HG03025 (cell line): ENCODE data around the gene SDHAF4.
"Not testable (repeated sequence)": the region's sequence is repeated elsewhere in the genome, so short reads cannot be mapped to it uniquely, and the experiment has no call there.

Experiments
- ATAC-seq: cut with Tn5 transposase; IDR thresholded peaks from one replicate; pipeline ENCODE4 v1.9.1; 2021; ENCODE audit warnings: mild to moderate bottlenecking, moderate library complexity; ENCODE audit not compliant: unreplicated experiment, low FRiP score

The SDHAF4 gene

DNA sequence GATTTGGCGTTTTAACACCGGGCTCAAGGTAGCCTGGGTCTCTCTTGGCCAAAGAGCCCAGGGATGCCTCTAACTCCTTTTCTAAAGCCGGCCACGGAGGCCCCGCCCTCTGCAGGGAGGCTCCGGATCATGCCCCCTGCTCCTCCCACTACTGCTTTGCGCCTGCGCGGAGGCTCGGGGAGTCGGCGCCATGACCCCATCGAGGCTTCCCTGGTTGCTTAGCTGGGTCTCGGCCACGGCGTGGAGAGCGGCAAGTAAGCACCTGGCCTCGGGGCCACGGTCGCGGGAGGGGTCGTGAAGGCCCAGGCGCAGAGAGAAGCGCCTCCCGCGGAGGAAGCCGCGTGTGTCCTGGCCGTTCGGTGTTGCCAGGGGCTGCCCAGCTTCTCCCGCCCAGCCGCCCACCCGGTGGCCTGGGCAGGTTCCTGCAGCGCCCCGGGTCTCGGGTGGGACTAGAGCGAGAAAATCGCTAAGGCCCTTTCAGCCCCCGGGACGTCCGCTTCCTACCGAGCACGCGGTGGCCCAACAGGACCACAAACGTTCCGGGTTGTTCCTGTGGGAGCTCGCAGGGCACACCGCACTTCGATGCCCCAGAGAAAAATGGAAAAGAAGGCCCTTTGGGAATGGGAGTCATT is at the start of gene SDHAF4:
TSS of gene SDHAF4 (plus strand) at position 180 of the 632 bp plus-strand sequence. CDS start at position 191, 11 bp downstream.
- ATAC-seq: peak; percentile 99

- ATAC-seq: no peak
Measured at GRCh38 chr6:70518723-70519122, 48.0 kb upstream of the SDHAF4 start.

GRCh38 chr6:70520575-70520974 is 46.2 kb upstream of the SDHAF4 start:
- ATAC-seq: no peak

DNA sequence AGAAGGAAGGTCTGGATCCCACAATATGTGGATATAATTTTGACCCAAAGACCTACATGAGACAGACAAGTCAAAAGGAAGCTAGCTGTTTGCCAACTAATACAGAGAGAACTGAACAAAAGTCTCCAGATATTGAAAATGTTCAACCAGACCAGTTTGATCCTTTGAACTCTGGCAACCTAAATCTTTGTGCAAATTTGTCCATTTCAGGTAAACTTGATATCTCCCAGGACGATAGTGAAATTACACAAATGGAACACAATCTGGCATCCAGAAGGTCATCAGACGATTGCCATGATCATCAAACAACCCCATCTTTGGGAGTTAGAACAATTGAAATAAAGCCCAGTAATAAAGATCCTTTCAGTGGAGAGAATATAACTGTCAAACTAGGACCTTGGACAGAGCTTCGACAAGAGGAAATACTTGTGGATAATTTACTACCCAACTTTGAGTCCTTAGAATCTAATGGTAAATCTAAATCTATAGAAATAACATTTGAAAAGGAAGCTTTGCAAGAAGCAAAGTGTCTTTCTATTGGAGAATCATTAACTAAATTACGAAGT is 41.9 kb upstream of the SDHAF4 start:
- no peak for ATAC-seq

- ATAC-seq: no peak
Measured at GRCh38 chr6:70527071-70527737, 39.5 kb upstream of the SDHAF4 start.

DNA sequence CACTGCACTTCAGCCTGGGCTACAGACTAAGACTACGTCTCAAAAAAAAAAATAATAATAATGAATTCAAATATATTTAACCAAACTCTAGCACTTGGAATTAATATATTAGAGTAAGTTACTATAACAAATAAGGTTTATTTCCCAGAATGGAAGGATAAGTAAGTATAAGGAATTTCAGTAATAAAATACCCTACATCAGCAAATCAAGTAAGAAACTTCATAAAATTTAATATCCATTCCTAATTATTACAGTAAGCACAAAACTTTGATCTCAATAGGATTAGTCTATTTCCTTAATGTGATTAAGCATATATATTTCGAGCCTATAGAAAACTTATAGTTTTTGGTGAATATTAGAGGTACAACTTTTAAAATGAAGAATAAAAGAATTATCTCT is 36.7 kb upstream of the SDHAF4 start:
- ATAC-seq: no peak

- ATAC-seq: no peak
Measured at GRCh38 chr6:70531133-70531532, 35.6 kb upstream of the SDHAF4 start.

DNA sequence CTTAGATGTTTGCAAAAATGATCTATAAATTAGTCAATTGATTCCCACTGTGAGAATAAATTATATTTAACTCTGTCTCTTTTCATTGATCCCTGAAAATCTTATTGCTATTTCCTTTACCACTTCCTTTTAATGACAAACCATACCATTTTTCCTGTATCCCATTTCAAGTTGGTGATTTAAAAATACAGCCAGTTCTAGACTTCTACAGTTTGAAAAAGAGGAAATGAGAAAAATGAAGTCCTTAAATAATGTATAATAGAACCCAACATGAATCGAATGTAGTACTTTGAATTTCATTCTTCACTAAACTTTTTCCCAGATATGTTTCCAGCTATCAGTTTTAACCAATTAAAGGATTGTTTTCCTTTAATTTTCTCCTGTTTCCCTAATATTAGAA is 29.5 kb upstream of the SDHAF4 start:
- ATAC-seq: no peak

DNA sequence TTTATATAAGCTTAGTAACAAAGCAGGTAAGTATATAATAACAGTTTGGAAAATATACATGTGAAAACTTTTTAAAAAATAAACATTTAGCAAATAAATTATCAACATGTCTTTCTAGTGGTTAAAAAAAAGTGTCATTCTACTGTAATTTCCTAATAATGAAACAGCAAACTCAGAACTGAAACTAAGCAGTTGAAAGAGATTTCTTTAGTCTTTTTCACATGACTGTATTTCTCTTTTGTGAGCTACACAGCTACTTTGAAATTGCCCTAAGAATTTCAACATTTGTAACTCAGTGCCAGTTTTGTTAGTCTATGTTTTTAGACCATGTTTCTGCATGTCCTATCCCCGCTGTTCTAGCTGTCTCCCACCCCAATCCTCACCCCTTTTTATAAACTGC is 28.4 kb upstream of the SDHAF4 start:
- ATAC-seq: peak; percentile 67

DNA sequence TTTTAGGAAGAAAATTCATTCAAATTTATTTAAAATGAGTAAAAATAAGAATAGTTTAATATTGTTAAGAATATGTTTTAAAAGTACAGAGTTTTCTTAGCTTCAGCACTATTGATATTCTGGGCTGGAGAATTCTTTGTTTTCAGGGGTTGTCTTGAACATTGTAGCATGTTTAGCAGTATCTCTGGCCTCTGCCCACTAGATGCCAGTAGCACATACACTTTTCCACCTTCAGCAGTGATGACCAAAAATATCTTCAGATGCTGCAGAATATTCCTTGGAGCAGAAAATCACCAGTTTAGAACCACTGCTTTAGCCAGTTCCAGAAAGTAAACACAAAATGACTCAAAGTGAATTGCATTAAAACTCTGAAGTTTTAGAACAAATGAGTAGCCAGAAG is 19.4 kb upstream of the SDHAF4 start:
- ATAC-seq: no peak

DNA sequence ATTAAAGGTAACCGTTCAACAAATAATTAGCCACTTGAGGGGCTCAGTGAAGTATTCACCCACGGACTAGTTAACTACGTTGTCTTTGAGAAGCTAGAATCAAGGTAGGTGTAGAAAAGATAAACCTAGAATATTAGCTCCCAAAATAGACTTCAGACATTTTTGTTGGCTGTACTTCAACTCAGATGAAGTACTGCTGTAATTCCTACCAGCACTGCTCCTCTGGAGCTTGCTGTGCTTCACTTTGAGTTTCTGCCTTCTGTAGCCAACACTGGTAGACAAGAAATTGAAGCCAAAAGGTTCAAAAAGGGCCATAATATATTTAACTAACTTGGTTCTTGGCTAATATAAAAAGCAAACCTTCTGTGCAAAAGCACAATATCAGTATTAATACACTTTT is 18.8 kb upstream of the SDHAF4 start:
- ATAC-seq: no peak

GRCh38 chr6:70549327-70549726 is 17.4 kb upstream of the SDHAF4 start:
- no peak for ATAC-seq

DNA sequence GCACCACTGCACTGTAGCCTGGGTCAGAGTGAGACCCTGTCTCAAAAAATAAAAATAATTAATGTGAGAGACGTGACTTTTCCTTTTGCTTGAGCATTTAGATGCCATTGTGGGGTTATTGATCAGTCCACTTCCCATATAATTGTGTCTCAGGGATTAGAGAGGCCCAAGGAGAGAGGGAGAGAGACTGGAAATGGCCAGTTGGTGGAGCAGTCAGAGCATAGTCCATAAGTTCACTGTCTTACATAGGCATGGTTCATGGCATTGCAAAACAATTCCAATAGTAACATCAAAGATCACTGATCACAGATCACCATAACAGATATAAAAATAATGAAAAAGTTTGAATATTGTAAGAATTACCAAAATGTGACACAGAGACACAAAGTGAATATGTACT is 15.2 kb upstream of the SDHAF4 start:
- ATAC-seq: no peak

GRCh38 chr6:70552286-70552940 is 14.3 kb upstream of the SDHAF4 start:
- ATAC-seq: not testable (repeated sequence)

- ATAC-seq: no peak
Measured at GRCh38 chr6:70552974-70553373, 13.8 kb upstream of the SDHAF4 start.

GRCh38 chr6:70557998-70558397 is 8.7 kb upstream of the SDHAF4 start:
- no peak for ATAC-seq

DNA sequence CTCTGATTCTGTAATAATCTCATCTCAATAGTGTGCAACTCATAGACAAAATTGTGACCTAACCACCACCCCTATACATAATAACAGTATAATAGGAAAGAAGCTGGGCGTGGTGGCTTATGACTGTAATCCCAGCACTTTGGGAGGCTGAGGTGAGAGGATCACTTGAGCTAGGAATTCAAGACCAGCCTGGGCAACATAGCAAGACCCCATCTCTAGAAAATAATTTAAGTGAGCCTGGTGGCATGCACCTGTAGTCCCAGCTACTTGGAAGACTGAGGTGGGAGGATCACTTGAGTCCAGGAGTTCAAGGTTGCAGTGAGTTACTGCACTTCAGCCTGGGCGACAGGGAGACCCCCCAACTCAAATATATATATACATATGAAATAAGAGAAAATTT is 4.3 kb upstream of the SDHAF4 start:
- ATAC-seq: not testable (repeated sequence)

DNA sequence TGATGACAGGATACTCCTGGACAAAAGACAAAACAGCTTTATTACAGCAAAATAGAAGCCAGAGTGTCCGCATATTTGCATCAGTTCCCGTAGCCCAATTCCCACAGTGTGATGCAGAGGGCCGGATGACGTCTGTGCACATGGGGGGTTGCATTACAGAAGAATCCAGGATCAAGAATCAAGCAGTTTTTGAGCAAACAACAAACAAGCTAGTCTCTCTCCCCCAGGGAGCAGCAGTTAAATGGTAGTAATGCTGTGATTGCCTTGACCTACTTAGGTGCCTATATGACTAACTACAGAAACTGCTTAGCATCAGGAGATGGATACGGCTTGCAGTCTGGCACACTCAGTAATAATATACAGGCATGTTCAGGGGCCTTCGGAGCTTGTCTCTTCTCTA is 3.2 kb upstream of the SDHAF4 start:
- no peak for ATAC-seq

DNA sequence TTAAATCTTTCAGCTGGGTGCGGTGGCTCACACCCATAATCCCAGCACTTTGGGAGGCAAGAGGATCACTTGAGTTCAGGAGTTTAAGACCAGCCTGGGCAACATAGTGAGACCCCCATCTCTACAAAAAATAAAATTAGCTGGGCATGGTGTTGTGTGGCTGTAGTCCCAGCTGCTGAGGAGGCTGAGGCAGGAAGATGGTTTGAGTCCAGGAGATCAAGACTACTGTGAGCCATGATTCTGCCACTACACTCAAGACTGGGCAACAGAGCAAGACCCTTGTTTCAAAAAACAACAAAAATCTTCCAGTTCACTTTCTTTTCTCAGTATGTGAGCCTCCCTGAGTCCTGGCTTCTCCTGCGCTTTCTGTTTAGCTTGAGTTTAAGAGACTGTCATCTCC is 7.9 kb downstream of the SDHAF4 start:
- no peak for ATAC-seq

DNA sequence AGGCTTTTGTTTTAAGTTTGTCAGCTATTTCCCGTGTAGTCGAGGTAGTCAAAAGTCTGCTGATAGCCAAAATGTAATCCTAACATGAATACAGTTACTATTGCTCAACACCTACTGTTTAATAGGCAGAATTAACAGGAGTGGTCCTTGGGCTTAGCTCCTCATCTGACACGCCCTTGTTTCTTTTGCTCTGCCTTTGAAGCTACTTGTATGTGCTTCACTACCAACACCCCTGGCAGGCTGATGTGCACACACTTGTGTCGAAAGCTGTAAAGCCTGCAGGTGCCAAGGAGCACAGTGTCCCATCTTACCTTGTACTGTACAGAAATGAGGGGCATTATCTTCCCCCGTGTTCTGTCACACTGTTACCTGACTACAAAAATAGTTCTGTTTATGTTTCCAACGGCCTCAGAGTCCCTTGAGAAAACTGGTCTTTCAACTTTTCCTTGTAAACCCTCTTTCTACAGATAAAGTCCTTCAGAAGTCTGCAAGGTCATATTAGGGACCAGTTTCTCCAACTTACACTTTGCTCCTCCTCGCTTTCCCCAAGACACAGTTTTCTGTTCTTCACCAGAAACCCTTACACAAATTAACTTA is 9.3 kb downstream of the SDHAF4 start:
- no peak for ATAC-seq

DNA sequence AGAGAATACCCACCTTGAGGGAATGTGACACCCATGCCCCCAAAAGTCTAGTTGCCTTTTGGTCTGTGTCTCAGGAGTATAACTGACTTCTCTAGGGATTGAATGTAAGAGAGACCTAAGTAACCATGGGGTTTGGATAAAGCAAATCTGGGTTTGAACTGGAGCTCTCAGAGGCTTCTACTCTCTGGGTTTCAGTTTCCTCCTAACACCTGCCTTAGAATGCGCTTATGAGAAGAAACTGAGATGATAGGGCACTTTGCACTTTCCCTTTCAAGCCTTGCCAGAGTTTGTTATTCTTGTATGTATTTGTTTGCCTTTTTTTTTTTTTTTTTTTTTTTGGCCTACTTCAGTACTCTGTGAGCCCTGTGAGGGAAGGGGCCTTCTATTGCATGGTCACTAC is 19.4 kb downstream of the SDHAF4 start:
- ATAC-seq: peak; percentile 98
